Osteoblast (primary cell): Measurements from ENCODE around the gene TRIM45. TPM values are rescaled to one million over a fixed set of nuclear protein-coding genes. Genes with fewer than 3 reads are reported as not detected.
A peak's percentile ranks its signal among the peaks of the same experiment; 100 is the strongest.

Source experiments
- DNase-seq: peaks from one replicate; pipeline ENCODE4 v3.0.0; 2011; ENCODE audit warnings: low spot score, mixed read lengths; ENCODE audit not compliant: insufficient read length; ENCODE audit errors: missing footprints
- H2AFZ ChIP-seq: 2 replicates; pipeline ENCODE4 v1.6.0; 2011; ENCODE audit warnings: mild to moderate bottlenecking, low read length
- H3K27ac ChIP-seq: 2 replicates; pipeline ENCODE4 v1.5.1; 2011; ENCODE audit warnings: mild to moderate bottlenecking, low read depth, low read length, moderate library complexity
- H3K27me3 ChIP-seq: 2 replicates; pipeline ENCODE4 v1.6.0; 2012; ENCODE audit warnings: mild to moderate bottlenecking, control low read depth, inconsistent platforms, low read length, moderate library complexity; ENCODE audit not compliant: insufficient read depth
- H3K36me3 ChIP-seq: 2 replicates; pipeline ENCODE4 v1.5.1; 2011; ENCODE audit warnings: mild to moderate bottlenecking, low read length, control low read depth, moderate library complexity; ENCODE audit not compliant: insufficient read depth
- H3K4me1 ChIP-seq: 2 replicates; pipeline ENCODE4 v1.5.1; 2011; ENCODE audit warnings: mild to moderate bottlenecking, low read length, control low read depth, moderate library complexity; ENCODE audit not compliant: insufficient read depth
- H3K4me2 ChIP-seq: 2 replicates; pipeline ENCODE4 v1.6.0; 2011; ENCODE audit warnings: mild to moderate bottlenecking, low read length; ENCODE audit not compliant: insufficient read depth
- H3K4me3 ChIP-seq: fragments of 200-600 bp; sonication (generic); 3 replicates; pipeline ENCODE4 v1.5.1; 2012; ENCODE audit warnings: mild to moderate bottlenecking, low read length, inconsistent platforms; ENCODE audit not compliant: insufficient read depth
- H3K79me2 ChIP-seq: 2 replicates; pipeline ENCODE4 v1.6.0; 2012; ENCODE audit warnings: mild to moderate bottlenecking, low read length, control low read depth, inconsistent platforms; ENCODE audit not compliant: insufficient read depth
- H3K9me3 ChIP-seq: 2 replicates; pipeline ENCODE4 v1.5.1; 2011; ENCODE audit warnings: low read depth, low read length, control low read depth
- H4K20me1 ChIP-seq: 2 replicates; pipeline ENCODE4 v1.6.0; 2012; ENCODE audit warnings: mild to moderate bottlenecking, low read length, control low read depth; ENCODE audit not compliant: insufficient read depth
- CTCF ChIP-seq: IDR thresholded peaks from 2 replicates; pipeline ENCODE4 v1.5.1; 2011; ENCODE audit warnings: mild to moderate bottlenecking, low read depth, low read length, moderate library complexity; ENCODE audit errors: extremely low read depth
- total RNA-seq: library from RNA; depleted of rRNA; stranded (reverse); fragments of >200 nt; gene quantifications from 2 replicates; pipeline ENCODE4 v1.2.3, GENCODE V29; 2012

Gene TRIM45
- total RNA-seq, 1 donor: 1.4 TPM

GRCh38 chr1:117101334-117101733 is 20.2 kb downstream of the TRIM45 start:
- Histone ChIP-seq H3K9me3 (no peaks in the 10 kb centered on the region), H3K4me2 (no peak overlapping the region), H3K4me3 (no peak overlapping the region), H3K79me2 (no peaks in the 10 kb centered on the region), H3K27ac (no peak overlapping the region), H3K4me1 (peaks cover 20% of the 10 kb centered on the region), H3K27me3 (no peaks in the 10 kb centered on the region), H2AFZ (no peak overlapping the region), H4K20me1 (no peaks in the 10 kb centered on the region), H3K36me3 (peaks cover 12% of the 10 kb centered on the region)
- no peak for TF ChIP-seq CTCF
- no peak for DNase-seq

GRCh38 chr1:117098287-117098890 is 23.2 kb downstream of the TRIM45 start:
- no peak for DNase-seq
- peaks cover 45% of the 10 kb centered on the region for H3K4me1 ChIP-seq
- peak overlapping the region; percentile 1 for H2AFZ ChIP-seq
- no peaks in the 10 kb centered on the region for H4K20me1 ChIP-seq
- no peak overlapping the region for H3K27ac ChIP-seq
- H3K4me2 ChIP-seq: no peak overlapping the region
- H3K79me2 ChIP-seq: no peaks in the 10 kb centered on the region
- no peak overlapping the region for H3K4me3 ChIP-seq
- H3K36me3 ChIP-seq: peaks cover 10% of the 10 kb centered on the region
- H3K27me3 ChIP-seq: no peaks in the 10 kb centered on the region
- H3K9me3 ChIP-seq: no peaks in the 10 kb centered on the region
- no peak for TF ChIP-seq CTCF

GRCh38 chr1:117097443-117097842 is 24.1 kb downstream of the TRIM45 start:
- peak overlapping the region; percentile 23 for H3K4me2 ChIP-seq
- no peak overlapping the region for H3K4me3 ChIP-seq
- H3K36me3 ChIP-seq: peaks cover 7% of the 10 kb centered on the region
- TF ChIP-seq CTCF: no peak
- H4K20me1 ChIP-seq: no peaks in the 10 kb centered on the region
- peak overlapping the region; percentile 40 for H3K27ac ChIP-seq
- H3K27me3 ChIP-seq: no peaks in the 10 kb centered on the region
- H3K9me3 ChIP-seq: no peaks in the 10 kb centered on the region
- peaks cover 51% of the 10 kb centered on the region for H3K4me1 ChIP-seq
- DNase-seq: no peak
- no peak overlapping the region for H2AFZ ChIP-seq
- no peaks in the 10 kb centered on the region for H3K79me2 ChIP-seq

- Histone ChIP-seq H2AFZ (no peak overlapping the region), H4K20me1 (no peaks in the 10 kb centered on the region), H3K36me3 (peaks cover 4% of the 10 kb centered on the region), H3K27me3 (no peaks in the 10 kb centered on the region), H3K79me2 (no peaks in the 10 kb centered on the region), H3K9me3 (no peaks in the 10 kb centered on the region), H3K4me1 (peaks cover 52% of the 10 kb centered on the region), H3K4me3 (no peak overlapping the region), H3K27ac (peak overlapping the region; percentile 40), H3K4me2 (peak overlapping the region; percentile 23)
- no peak for TF ChIP-seq CTCF
- no peak for DNase-seq
Measured at GRCh38 chr1:117096951-117097408, 24.6 kb downstream of the TRIM45 start.
